Keratinocyte (primary cell): ENCODE measurements around the gene TBC1D8. TPM values are rescaled to one million over a fixed set of nuclear protein-coding genes. Genes with fewer than 3 reads are reported as not detected.

Experiments
- DNase-seq: peaks from one replicate; pipeline ENCODE4 v3.0.0-alpha.2; 2011; ENCODE audit warnings: low read depth, missing footprints, low spot score
- FAIRE-seq: peaks from 2 replicates; lab custom pipeline; 2011; peaks lifted over from hg19 to GRCh38; lab: Jason Lieb, UNC
- H2AFZ ChIP-seq: 2 replicates; pipeline ENCODE4 v1.6.0; 2012; ENCODE audit warnings: low read length, control low read depth, inconsistent platforms; ENCODE audit not compliant: control insufficient read depth
- H3K27ac ChIP-seq: 2 replicates; pipeline ENCODE4 v1.5.1; 2011; ENCODE audit warnings: low read length; ENCODE audit not compliant: control insufficient read depth, insufficient read depth
- H3K27me3 ChIP-seq: 3 replicates; pipeline ENCODE4 v1.6.0; 2011; ENCODE audit warnings: low read length; ENCODE audit not compliant: control insufficient read depth, insufficient read depth; ENCODE audit errors: extremely low read depth
- H3K36me3 ChIP-seq, 2 experiments: 2 replicates in 1 of 2; 3 replicates in 1 of 2; pipeline ENCODE4 v1.5.1; 2011; ENCODE audit warnings: low read length in 2 of 2, mild to moderate bottlenecking in 1 of 2; ENCODE audit not compliant: control insufficient read depth in 2 of 2, insufficient read depth in 2 of 2; ENCODE audit errors: extremely low read depth in 1 of 2
- H3K4me1 ChIP-seq: 3 replicates; pipeline ENCODE4 v1.5.1; 2011; ENCODE audit warnings: low read length; ENCODE audit not compliant: control insufficient read depth, insufficient read depth; ENCODE audit errors: extremely low read depth
- H3K4me2 ChIP-seq: 3 replicates; pipeline ENCODE4 v1.6.0; 2011; ENCODE audit warnings: low read depth, low read length; ENCODE audit not compliant: control insufficient read depth, insufficient read depth; ENCODE audit errors: extremely low read depth
- H3K4me3 ChIP-seq, 3 experiments: fragments of 200-600 bp in 1 of 3; sonication (generic) in 1 of 3; 2 replicates in 2 of 3; 3 replicates in 1 of 3; pipeline ENCODE4 v1.5.1; 2011 to 2016; ENCODE audit warnings: low read length in 3 of 3, mild to moderate bottlenecking in 3 of 3, control low read depth in 2 of 3, inconsistent platforms in 1 of 3, low read depth in 1 of 3, mixed read lengths in 1 of 3, mixed run types in 1 of 3, moderate library complexity in 1 of 3; ENCODE audit not compliant: control insufficient read depth in 2 of 3, insufficient read depth in 2 of 3; ENCODE audit errors: extremely low read depth in 1 of 3
- H3K79me2 ChIP-seq: 2 replicates; pipeline ENCODE4 v1.6.0; 2012; ENCODE audit warnings: low read length; ENCODE audit not compliant: control insufficient read depth, insufficient read depth
- H3K9ac ChIP-seq: 3 replicates; pipeline ENCODE4 v1.6.0; 2011; ENCODE audit warnings: low read length; ENCODE audit not compliant: control insufficient read depth, insufficient read depth; ENCODE audit errors: extremely low read depth
- H3K9me1 ChIP-seq: 3 replicates; pipeline ENCODE4 v1.6.0; 2011; ENCODE audit warnings: low read length; ENCODE audit not compliant: control insufficient read depth, insufficient read depth; ENCODE audit errors: extremely low read depth
- H3K9me3 ChIP-seq: 2 replicates; pipeline ENCODE4 v1.5.1; 2012; ENCODE audit warnings: low read depth, low read length; ENCODE audit not compliant: control insufficient read depth
- H4K20me1 ChIP-seq: 3 replicates; pipeline ENCODE4 v1.6.0; 2011; ENCODE audit warnings: low read length; ENCODE audit not compliant: control insufficient read depth, insufficient read depth; ENCODE audit errors: extremely low read depth
- EZH2 ChIP-seq: IDR thresholded peaks from one replicate; pipeline ENCODE4 v1.6.1; 2012; ENCODE audit warnings: inconsistent platforms, mild to moderate bottlenecking, low read length, moderate library complexity
- dilution Hi-C: fragments of 300-500 bp; cut with MboI; formaldehyde crosslinking; loops from one replicate; pipeline ENCODE4 v1.7.0; 2020; ENCODE audit warnings: low sequenced_read_pairs; ENCODE audit not compliant: extremely low pct_ligation_motif_present
- polyA plus RNA-seq, 5 experiments: library from polyadenylated mRNA; depleted of rRNA in 3 of 5; stranded (reverse) in 3 of 5; stranded (forward) in 1 of 5; unstranded in 1 of 5; fragments of >200 nt; gene quantifications; 1 replicate in 1 of 5; 2 replicates in 3 of 5; 3 replicates in 1 of 5; pipeline versions ENCODE4 v1.2.1 to v1.2.3, GENCODE V29; 2011 to 2012; ENCODE audit warnings: missing spikeins in 2 of 5, low read depth in 1 of 5, low replicate concordance in 1 of 5
- TF ChIP-seq, protein P1 (sequence below), 3 experiments: IDR thresholded peaks in 1 of 3; conservative IDR thresholded peaks in 1 of 3; optimal IDR thresholded peaks in 1 of 3; 2 replicates in 2 of 3; 3 replicates in 1 of 3; pipeline versions ENCODE3 to v1.5.1; 2011; ENCODE audit warnings: low read length in 3 of 3, mild to moderate bottlenecking in 3 of 3, moderate library complexity in 2 of 3, control low read depth in 1 of 3, inconsistent platforms in 1 of 3; ENCODE audit not compliant: insufficient read depth in 2 of 3; ENCODE audit errors: extremely low read depth in 1 of 3

The TBC1D8 gene
- polyA plus RNA-seq, 1 donor (not counting 4 experiments of a cell fraction or from before 2014, with no cell fraction given): 13.8 TPM

DNA sequence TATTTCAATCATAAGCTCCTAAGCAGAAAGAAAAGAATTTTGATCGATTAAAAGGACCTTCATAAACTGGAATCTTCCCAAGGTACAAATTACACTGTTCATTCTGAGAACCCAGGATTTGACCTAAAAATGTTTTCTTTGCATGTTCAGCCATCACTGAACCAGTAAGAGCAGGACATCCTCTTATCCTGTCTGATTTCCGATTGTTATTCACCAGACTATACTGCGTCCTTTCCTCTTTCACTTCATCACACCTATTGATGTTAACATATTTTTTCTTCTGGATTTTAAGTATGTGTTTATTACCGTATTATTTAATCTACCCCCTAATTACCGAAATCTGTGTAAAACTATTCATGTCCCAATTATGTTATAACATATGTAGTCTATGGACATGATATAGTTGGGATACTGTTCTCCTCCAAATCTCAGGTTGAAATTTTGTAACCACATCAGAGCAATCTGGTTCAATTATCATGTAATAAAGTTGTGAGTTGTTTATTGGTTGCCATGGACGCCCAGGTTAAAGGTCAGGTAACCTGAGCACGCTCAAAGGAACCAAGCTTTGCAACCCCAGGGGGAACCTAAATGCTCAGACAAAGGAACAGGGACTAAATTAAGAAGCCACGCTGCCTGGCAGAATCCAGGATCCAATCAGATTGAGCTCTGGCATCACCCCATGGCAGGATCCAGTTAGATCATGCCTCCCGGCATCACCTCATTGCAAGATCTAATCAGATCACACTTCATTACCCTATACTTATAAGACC, 11.6 kb upstream of the TBC1D8 start:
- Histone ChIP-seq H3K27me3 (no peaks in the 10 kb centered on the region), H3K9me1 (no peaks in the 10 kb centered on the region), H3K79me2 (no peaks in the 10 kb centered on the region), H4K20me1 (no peaks in the 10 kb centered on the region), H3K27ac (no peak overlapping the region), H2AFZ (no peak overlapping the region), H3K9me3 (no peaks in the 10 kb centered on the region), H3K4me1 (peaks cover 12% of the 10 kb centered on the region), H3K4me2 (no peak overlapping the region), H3K4me3 (no peak overlapping the region), H3K36me3 (no peaks in the 10 kb centered on the region), H3K9ac (no peak overlapping the region)
- FAIRE-seq: no peak
- dilution Hi-C loops: no loop called here
- no peak for TF ChIP-seq EZH2
- TF ChIP-seq, protein P1, sequence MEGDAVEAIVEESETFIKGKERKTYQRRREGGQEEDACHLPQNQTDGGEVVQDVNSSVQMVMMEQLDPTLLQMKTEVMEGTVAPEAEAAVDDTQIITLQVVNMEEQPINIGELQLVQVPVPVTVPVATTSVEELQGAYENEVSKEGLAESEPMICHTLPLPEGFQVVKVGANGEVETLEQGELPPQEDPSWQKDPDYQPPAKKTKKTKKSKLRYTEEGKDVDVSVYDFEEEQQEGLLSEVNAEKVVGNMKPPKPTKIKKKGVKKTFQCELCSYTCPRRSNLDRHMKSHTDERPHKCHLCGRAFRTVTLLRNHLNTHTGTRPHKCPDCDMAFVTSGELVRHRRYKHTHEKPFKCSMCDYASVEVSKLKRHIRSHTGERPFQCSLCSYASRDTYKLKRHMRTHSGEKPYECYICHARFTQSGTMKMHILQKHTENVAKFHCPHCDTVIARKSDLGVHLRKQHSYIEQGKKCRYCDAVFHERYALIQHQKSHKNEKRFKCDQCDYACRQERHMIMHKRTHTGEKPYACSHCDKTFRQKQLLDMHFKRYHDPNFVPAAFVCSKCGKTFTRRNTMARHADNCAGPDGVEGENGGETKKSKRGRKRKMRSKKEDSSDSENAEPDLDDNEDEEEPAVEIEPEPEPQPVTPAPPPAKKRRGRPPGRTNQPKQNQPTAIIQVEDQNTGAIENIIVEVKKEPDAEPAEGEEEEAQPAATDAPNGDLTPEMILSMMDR (optimal IDR thresholded peaks at IDR 0.05 in 1 of 3, IDR thresholded peaks at IDR 0.05 in 1 of 3, conservative IDR thresholded peaks at IDR 0.05 in 1 of 3; ENCODE audit: extremely low read depth in 1 of 3, insufficient read depth in 2 of 3, low read length in 3 of 3): no peak
- DNase-seq: no peak

DNA sequence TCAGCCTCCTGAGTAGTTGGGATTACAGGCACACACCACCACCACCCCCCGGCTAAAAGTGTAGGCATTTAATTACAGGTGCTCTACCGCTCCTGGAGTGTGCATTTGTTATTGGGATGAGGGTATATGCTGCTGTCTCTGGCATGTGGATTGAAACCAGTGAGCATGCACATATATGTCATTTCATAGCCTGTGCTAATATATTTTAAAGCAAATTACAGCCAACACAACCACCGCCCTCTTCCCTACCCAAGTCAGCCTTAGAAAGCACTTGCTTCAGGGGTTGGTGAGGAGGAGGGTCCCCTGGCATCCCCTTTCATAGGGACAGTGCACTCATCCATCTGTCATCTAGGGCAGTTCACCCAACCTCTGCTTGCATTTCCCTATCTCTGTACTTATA, 10.5 kb upstream of the TBC1D8 start:
- Histone ChIP-seq H3K9me1 (no peaks in the 10 kb centered on the region), H3K9me3 (no peaks in the 10 kb centered on the region), H3K36me3 (no peaks in the 10 kb centered on the region), H2AFZ (no peak overlapping the region), H3K27ac (no peak overlapping the region), H3K79me2 (no peaks in the 10 kb centered on the region), H3K27me3 (no peaks in the 10 kb centered on the region), H3K4me3 (no peak overlapping the region), H3K4me2 (no peak overlapping the region), H4K20me1 (no peaks in the 10 kb centered on the region), H3K9ac (no peak overlapping the region), H3K4me1 (peaks cover 12% of the 10 kb centered on the region)
- TF ChIP-seq, protein P1 (optimal IDR thresholded peaks at IDR 0.05 in 1 of 3, IDR thresholded peaks at IDR 0.05 in 1 of 3, conservative IDR thresholded peaks at IDR 0.05 in 1 of 3; ENCODE audit: extremely low read depth in 1 of 3, insufficient read depth in 2 of 3, low read length in 3 of 3): no peak
- no peak for TF ChIP-seq EZH2
- DNase-seq: no peak
- dilution Hi-C loops: no loop called here
- no peak for FAIRE-seq
